ENCODE measurements around the gene GUSB. TPM values are rescaled to one million over a fixed set of nuclear protein-coding genes. Genes with fewer than 3 reads are reported as not detected.

The GUSB gene
- polyA plus RNA-seq, 1 of the 3 experiments (the other 2 are of a cell fraction): 96.9 TPM

DNA sequence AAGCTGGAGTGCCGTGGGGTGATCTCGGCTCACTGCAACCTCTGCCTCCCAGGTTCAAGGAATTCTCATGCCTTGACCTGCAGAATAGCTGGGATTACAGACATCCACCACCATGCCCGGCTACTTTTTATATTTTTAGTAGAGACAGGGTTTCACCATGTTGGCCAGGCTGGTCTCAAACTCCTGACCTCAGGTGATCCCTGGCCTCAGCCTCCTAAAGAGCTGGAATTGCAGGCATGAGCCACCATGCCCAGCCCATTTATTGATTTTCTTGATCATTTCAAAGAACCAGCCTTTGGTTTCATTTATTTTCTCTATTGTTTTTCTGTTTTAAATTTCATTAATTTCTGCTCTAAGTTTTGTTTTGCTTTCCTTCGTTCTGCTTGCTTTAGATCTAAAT is 50.3 kb downstream of the GUSB start:
- Histone ChIP-seq H3K79me2 (ENCODE audit: insufficient read depth) (peaks cover 75% of the 10 kb centered on the region), H4K20me1 (ENCODE audit: insufficient read depth) (peaks cover 6% of the 10 kb centered on the region; the same call in 1 of the 2 replicates), H3K9me3 (no peaks in the 10 kb centered on the region), H3K9ac (no peak overlapping the region), H3K27ac (ENCODE audit: low read depth in 2 of 2, low read length in 1 of 2) (no peak overlapping the region), H3K4me2 (no peak overlapping the region), H3K36me3 (replicated peaks in 1 of 2; ENCODE audit: control insufficient read depth in 1 of 2, insufficient read depth in 2 of 2, low read length in 1 of 2) (no peaks in the 10 kb centered on the region), H3F3A (replicated peaks; ENCODE audit: insufficient read depth) (no peaks in the 10 kb centered on the region), H3K4me3 (ENCODE audit: low read depth in 2 of 2, low read length in 1 of 2) (no peak overlapping the region), H3K4me1 (ENCODE audit: control insufficient read depth in 1 of 2, insufficient read depth in 2 of 2, low read depth in 1 of 2, low read length in 1 of 2) (no peaks in the 10 kb centered on the region), H2AFZ (ENCODE audit: low read depth) (no peak overlapping the region), H3K27me3 (ENCODE audit: insufficient read depth) (no peaks in the 10 kb centered on the region), H3K9me2 (no peaks in the 10 kb centered on the region)
- WGBS (ENCODE audit: low lambda C conversion rate): 100% methylated on average over 4 of the region's 4 CpGs
- ChIA-PET CTCF (interaction anchor here (1.4 kb wide), 1 partner anchor 23 kb away, joined by 4 read pairs; no protein-coding TSS in a partner anchor), POLR2A (no interaction called here)
- DNase-seq: no peak
- TF ChIP-seq POLR2AphosphoS5 (IDR thresholded peaks at IDR 0.05; ENCODE audit: low read depth, low read length) (no peak), SMC3 (IDR thresholded peaks at IDR 0.05; ENCODE audit: low read depth, low read length) (no peak), EP300 (IDR thresholded peaks at IDR 0.05; ENCODE audit: borderline replicate concordance in 1 of 2, low read depth in 1 of 2, low read length in 1 of 2) (no peak), GABPA (IDR thresholded peaks at IDR 0.05; ENCODE audit: low read depth) (no peak), MEF2A (IDR thresholded peaks at IDR 0.05; ENCODE audit: borderline replicate concordance, low read depth) (no peak), NFIC (IDR thresholded peaks at IDR 0.05; ENCODE audit: borderline replicate concordance) (no peak), RCOR1 (IDR thresholded peaks at IDR 0.05; ENCODE audit: low read length) (no peak)
- TF ChIP-seq, protein P1, sequence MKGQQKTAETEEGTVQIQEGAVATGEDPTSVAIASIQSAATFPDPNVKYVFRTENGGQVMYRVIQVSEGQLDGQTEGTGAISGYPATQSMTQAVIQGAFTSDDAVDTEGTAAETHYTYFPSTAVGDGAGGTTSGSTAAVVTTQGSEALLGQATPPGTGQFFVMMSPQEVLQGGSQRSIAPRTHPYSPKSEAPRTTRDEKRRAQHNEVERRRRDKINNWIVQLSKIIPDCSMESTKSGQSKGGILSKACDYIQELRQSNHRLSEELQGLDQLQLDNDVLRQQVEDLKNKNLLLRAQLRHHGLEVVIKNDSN (IDR thresholded peaks at IDR 0.05; ENCODE audit: borderline replicate concordance, low read depth): no peak

DNA sequence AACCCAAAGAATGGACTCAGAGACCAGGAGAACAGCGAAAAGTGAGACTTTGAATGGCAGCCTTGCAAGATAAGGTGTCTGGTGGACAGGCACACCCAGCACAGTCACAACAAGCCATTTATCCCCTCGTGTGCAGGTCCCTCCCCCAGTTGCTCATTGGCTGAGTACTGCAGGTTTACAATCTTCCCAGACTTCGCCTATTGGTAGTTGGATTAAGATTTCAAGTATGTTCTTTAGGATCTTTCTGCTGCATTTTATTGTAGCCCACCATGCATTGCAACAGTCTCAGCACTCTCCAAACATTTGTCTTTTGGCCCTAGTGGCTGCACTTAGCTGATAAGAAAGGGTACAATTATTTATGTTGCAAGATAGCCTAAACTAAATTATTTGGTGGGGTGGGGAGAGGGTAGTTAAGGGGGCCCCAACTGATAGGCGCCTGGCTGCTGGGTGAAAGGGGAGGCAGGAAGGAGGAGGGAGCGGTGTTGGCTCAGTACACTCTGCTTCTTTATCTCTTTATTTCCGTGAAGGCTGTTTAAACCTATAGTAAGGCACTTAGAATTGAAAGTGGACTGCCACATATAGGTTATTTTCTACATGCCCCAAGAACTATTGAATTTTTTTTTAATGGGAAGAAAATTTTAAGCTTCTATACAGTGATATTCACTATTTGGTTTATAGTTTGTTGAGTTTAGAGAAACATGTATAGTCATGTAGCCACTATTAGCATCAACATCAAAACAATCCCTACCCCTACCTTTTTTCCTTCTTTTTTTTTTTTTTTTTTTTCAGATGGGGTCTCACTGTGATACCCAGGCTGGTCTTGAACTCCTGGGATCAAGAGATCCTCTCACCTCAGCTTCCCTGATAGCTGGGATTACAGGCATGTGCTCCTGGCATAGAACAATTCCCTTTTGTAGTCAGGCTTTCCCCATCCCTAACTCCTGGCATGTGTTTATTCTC is 54.2 kb downstream of the GUSB start:
- WGBS (ENCODE audit: low lambda C conversion rate): 85% methylated on average over 6 of the region's 6 CpGs
- no peak overlapping the region for H3K4me3 ChIP-seq (ENCODE audit: low read depth in 2 of 2, low read length in 1 of 2)
- H3K36me3 ChIP-seq (replicated peaks in 1 of 2; ENCODE audit: control insufficient read depth in 1 of 2, insufficient read depth in 2 of 2, low read length in 1 of 2): no peaks in the 10 kb centered on the region
- ChIA-PET POLR2A (no interaction called here), CTCF (no interaction called here)
- no peak overlapping the region for H2AFZ ChIP-seq (ENCODE audit: low read depth)
- DNase-seq: peak; percentile 12
- H3K4me2 ChIP-seq: no peak overlapping the region
- H3K9ac ChIP-seq: no peak overlapping the region
- no peaks in the 10 kb centered on the region for H3K27me3 ChIP-seq (ENCODE audit: insufficient read depth)
- no peaks in the 10 kb centered on the region for H3K9me3 ChIP-seq
- no peaks in the 10 kb centered on the region for H3K9me2 ChIP-seq
- H3K79me2 ChIP-seq (ENCODE audit: insufficient read depth): peaks cover 44% of the 10 kb centered on the region; the same call in 1 of the 2 replicates
- no peak for TF ChIP-seq GABPA (IDR thresholded peaks at IDR 0.05; ENCODE audit: low read depth)
- TF ChIP-seq, protein P2, sequence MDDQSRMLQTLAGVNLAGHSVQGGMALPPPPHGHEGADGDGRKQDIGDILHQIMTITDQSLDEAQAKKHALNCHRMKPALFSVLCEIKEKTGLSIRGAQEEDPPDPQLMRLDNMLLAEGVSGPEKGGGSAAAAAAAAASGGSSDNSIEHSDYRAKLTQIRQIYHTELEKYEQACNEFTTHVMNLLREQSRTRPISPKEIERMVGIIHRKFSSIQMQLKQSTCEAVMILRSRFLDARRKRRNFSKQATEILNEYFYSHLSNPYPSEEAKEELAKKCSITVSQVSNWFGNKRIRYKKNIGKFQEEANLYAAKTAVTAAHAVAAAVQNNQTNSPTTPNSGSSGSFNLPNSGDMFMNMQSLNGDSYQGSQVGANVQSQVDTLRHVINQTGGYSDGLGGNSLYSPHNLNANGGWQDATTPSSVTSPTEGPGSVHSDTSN (IDR thresholded peaks at IDR 0.05): no peak
- H3F3A ChIP-seq (replicated peaks; ENCODE audit: insufficient read depth): no peaks in the 10 kb centered on the region
- H3K4me1 ChIP-seq (ENCODE audit: control insufficient read depth in 1 of 2, insufficient read depth in 2 of 2, low read depth in 1 of 2, low read length in 1 of 2): no peaks in the 10 kb centered on the region
- H4K20me1 ChIP-seq (ENCODE audit: insufficient read depth): peaks cover 6% of the 10 kb centered on the region; the same call in 1 of the 2 replicates
- H3K27ac ChIP-seq (ENCODE audit: low read depth in 2 of 2, low read length in 1 of 2): no peak overlapping the region
